ENCODE data around the gene ARCN1.
"Not testable (repeated sequence)": the region's sequence is repeated elsewhere in the genome, so short reads cannot be mapped to it uniquely, and the experiment has no call there.

The ARCN1 gene

GRCh38 chr11:118605116-118605867, 33.1 kb downstream of the ARCN1 start:
- DNase-seq (ENCODE audit: low read depth in 2 of 2), result peak; percentile 81 to 87

- DNase-seq (ENCODE audit: low read depth in 2 of 2), result no peak
Observed at GRCh38 chr11:118606157-118606843, 34.1 kb downstream of the ARCN1 start.

- DNase-seq (ENCODE audit: low read depth in 2 of 2), result no peak
Observed at GRCh38 chr11:118606844-118607228, 34.6 kb downstream of the ARCN1 start.

DNA sequence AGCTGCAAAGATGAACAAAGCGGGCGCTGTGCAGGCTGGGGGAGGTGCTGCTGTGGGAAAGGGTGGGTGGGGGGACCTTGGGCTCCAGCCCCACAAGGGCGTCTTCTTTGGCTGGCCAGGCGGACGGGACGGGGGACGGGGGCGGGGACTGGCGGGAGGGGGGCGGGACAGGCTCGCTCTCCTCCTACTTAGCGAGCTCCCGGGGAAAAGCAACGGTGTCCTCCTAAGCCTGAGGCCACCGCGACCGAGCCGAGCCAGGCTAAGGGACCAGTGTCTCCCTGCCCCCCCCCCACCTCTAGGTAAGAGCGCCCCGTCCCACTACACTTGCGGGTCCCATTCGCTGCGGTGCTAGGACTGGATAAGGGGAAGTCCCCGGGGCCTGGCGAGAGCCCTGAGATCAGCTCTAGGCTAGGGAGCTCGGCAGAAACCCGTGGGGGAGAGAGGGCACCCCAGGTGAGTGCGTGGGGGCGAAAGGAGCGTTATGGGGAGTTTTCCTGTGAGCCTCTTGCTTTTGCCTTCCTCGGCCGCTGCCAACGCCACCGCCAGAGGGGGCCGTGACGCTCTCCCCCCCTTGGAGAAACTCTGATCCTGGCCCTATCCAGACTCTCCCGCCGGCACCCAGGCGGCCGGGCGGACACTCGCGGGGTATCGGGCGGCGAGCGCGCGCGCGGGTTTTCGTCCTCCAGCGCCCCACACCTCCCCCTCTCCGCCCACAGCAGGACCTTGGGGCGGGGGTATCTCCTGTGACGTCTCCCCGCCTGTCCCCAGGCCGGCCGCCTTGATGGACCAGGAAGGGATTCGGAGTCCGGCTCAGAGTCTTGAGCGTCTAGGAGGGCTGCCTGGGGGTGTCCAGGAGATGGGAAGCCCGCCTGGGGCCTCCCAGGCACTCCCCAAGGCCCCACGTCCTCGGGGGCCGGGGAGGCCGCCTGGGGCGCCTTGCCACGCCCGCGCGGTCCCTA, 35.5 kb downstream of the ARCN1 start, which contains the start of gene PHLDB1:
TSS of gene PHLDB1 (plus strand) at position 215 of the 959 bp plus-strand sequence. CDS start 6,222 bp downstream, outside the sequence.
- DNase-seq (ENCODE audit: low read depth in 2 of 2), result no peak

GRCh38 chr11:118608360-118609227, 36.4 kb downstream of the ARCN1 start:
- no peak for DNase-seq (ENCODE audit: low read depth in 2 of 2)

- DNase-seq (ENCODE audit: low read depth in 2 of 2), result no peak
Observed at GRCh38 chr11:118609380-118610224, 37.4 kb downstream of the ARCN1 start.

- no peak for DNase-seq (ENCODE audit: low read depth in 2 of 2)
Observed at GRCh38 chr11:118610225-118610772, 38.1 kb downstream of the ARCN1 start.

DNA sequence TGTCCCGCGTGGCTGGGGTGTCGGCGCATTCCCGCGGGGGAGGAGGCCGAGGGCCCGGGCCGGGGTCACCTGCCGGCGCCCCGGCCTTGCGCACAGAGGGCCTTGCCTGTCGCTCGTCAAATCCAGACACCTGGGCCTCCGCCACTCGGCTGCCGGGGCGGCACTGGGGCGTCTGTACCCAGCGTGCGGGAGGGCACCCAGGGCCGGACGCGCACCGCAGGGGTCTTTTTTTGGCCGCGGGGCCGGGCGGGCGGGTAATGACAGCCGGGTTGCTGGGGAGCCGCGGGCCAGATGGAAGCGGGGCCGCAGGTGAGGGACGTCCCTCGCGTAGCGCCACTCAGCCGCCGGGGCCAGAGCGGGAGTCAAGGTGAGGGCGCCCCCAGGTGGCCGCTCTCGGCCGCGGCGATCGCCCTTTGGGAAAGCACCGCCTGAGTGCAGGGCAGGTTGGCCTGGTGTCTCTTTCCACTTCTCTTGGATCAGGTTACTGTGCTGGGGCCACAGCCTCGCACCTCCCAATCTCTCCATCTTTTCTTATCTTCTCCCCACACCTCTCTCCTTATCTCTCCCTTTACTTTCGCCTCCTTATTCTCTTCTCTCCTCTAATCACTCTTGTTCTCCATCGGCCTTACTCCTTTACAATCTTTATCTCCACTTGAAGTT, 38.7 kb downstream of the ARCN1 start:
- no peak for DNase-seq (ENCODE audit: low read depth in 2 of 2)

- DNase-seq (ENCODE audit: low read depth in 2 of 2), result not testable (repeated sequence)
Observed at GRCh38 chr11:118611433-118611795, 39.2 kb downstream of the ARCN1 start.

GRCh38 chr11:118612378-118612777, 40.2 kb downstream of the ARCN1 start:
- no peak for DNase-seq (ENCODE audit: low read depth in 2 of 2)

- DNase-seq (ENCODE audit: low read depth in 2 of 2), result no peak
Observed at GRCh38 chr11:118614511-118614910, 42.3 kb downstream of the ARCN1 start.

DNA sequence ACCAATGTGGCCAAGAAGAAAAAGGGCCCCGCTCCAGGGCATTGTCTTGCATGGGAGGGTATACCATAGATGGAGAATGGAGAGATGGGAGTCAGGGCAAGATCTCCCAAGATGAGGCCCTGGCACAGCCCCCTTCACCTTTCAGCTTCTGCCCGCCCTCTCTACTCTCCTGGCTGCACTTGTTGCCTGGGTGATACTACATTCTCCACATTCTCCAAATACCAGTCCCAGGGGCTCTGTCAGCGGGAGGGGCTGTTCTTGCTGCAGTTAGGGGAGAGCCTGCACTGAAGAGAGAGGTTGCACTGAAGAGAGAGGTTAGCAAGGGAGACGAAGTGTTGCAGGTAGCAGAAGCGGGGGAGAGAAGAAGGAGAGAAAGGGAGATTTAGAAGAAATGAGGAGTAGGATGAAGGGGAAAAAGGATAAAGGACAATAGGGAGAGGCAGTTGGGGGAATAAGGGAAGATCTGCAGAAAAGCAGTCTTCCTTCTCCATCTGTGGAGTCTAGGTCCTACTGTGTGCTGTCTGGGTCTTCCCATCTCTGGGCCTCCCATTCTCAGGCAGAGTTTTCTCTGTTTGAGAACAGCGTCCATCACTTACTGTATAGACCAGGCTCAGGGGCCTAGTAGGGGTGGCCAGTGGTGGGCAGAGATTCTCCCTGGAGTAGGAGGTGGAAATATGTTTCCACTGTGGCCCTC, 43.2 kb downstream of the ARCN1 start:
- no peak for DNase-seq (ENCODE audit: low read depth in 2 of 2)

- DNase-seq (ENCODE audit: low read depth in 2 of 2), result no peak
Observed at GRCh38 chr11:118615976-118616371, 43.8 kb downstream of the ARCN1 start.

- no peak for DNase-seq (ENCODE audit: low read depth in 2 of 2)
Observed at GRCh38 chr11:118618115-118618990, 46.1 kb downstream of the ARCN1 start.

- DNase-seq (ENCODE audit: low read depth in 2 of 2), result no peak
Observed at GRCh38 chr11:118618991-118619375, 46.8 kb downstream of the ARCN1 start.

GRCh38 chr11:118619444-118620197, 47.4 kb downstream of the ARCN1 start:
- DNase-seq (ENCODE audit: low read depth in 2 of 2), result peak; percentile 91 to 92

- no peak for DNase-seq (ENCODE audit: low read depth in 2 of 2)
Observed at GRCh38 chr11:118620529-118621070, 48.4 kb downstream of the ARCN1 start.
